Stimulated activated naive CD8-positive, alpha-beta T cell treated with anti-CD3 and anti-CD28 coated beads, Interleukin-15, Interleukin-2, amounts not matched to agents 100 U/mL and 50 U/mL, for 24 hours (primary cell): ENCODE data around the gene SLC35D3.
"Not testable (repeated sequence)": the region's sequence is repeated elsewhere in the genome, so short reads cannot be mapped to it uniquely, and the experiment has no call there.

Experiments used
- ATAC-seq: fragments of 150-1000 bp; cut with Tn5 transposase; one replicate; pipeline ENCODE4 v1.10.0; 2021
- DNase-seq: peaks from one replicate; pipeline ENCODE4 v3.0.0; 2021

SLC35D3 gene

GRCh38 chr6:136921936-136922684, at the start of gene SLC35D3:
TSS of gene SLC35D3 (plus strand) at chr6:136922301. CDS start at chr6:136922429, 128 bp downstream.
- DNase-seq (peak; percentile 21), ATAC-seq (no peak)

GRCh38 chr6:136873748-136874147, 48.4 kb upstream of the SLC35D3 start:
- no peak for DNase-seq
- no peak for ATAC-seq

- not testable (repeated sequence) for ATAC-seq
Measured at GRCh38 chr6:136876469-136876868, 45.6 kb upstream of the SLC35D3 start.

GRCh38 chr6:136880748-136881460, 41.2 kb upstream of the SLC35D3 start:
- no peak for DNase-seq
- no peak for ATAC-seq

More at GRCh38 chr6:136876469-136876868, 45.6 kb upstream of the SLC35D3 start:
- DNase-seq = not testable (repeated sequence)

GRCh38 chr6:136886091-136886490, 36.0 kb upstream of the SLC35D3 start:
- ATAC-seq (no peak), DNase-seq (no peak)

- ATAC-seq (no peak), DNase-seq (no peak)
Measured at GRCh38 chr6:136887953-136888352, 34.1 kb upstream of the SLC35D3 start.

GRCh38 chr6:136889271-136890193, 32.6 kb upstream of the SLC35D3 start:
- no peak for ATAC-seq
- no peak for DNase-seq

GRCh38 chr6:136890194-136890839, 31.8 kb upstream of the SLC35D3 start:
- DNase-seq (no peak), ATAC-seq (no peak)

GRCh38 chr6:136890986-136891385, 31.1 kb upstream of the SLC35D3 start:
- no peak for ATAC-seq

GRCh38 chr6:136893187-136893586, 28.9 kb upstream of the SLC35D3 start:
- ATAC-seq = no peak
- DNase-seq = no peak

More at GRCh38 chr6:136890986-136891385, 31.1 kb upstream of the SLC35D3 start:
- no peak for DNase-seq

- no peak for DNase-seq
- no peak for ATAC-seq
Measured at GRCh38 chr6:136895901-136896300, 26.2 kb upstream of the SLC35D3 start.

GRCh38 chr6:136897071-136897470, 25.0 kb upstream of the SLC35D3 start:
- no peak for ATAC-seq
- DNase-seq = no peak

- ATAC-seq = no peak
Measured at GRCh38 chr6:136901212-136901784, 20.8 kb upstream of the SLC35D3 start.

GRCh38 chr6:136904477-136904876, 17.6 kb upstream of the SLC35D3 start:
- not testable (repeated sequence) for ATAC-seq

More at GRCh38 chr6:136901212-136901784, 20.8 kb upstream of the SLC35D3 start:
- DNase-seq = no peak

GRCh38 chr6:136914947-136915346, 7.2 kb upstream of the SLC35D3 start:
- ATAC-seq = no peak
- DNase-seq = no peak

More at GRCh38 chr6:136904477-136904876, 17.6 kb upstream of the SLC35D3 start:
- not testable (repeated sequence) for DNase-seq

- ATAC-seq = no peak
- DNase-seq = no peak
Measured at GRCh38 chr6:136918706-136919105, 3.4 kb upstream of the SLC35D3 start.

- ATAC-seq (no peak), DNase-seq (no peak)
Measured at GRCh38 chr6:136920216-136920615, 1.9 kb upstream of the SLC35D3 start.

GRCh38 chr6:136920671-136921380, 1.3 kb upstream of the SLC35D3 start:
- DNase-seq (peak; percentile 31), ATAC-seq (no peak)

- ATAC-seq = peak; percentile 15
- no peak for DNase-seq
Measured at GRCh38 chr6:136921381-136921935, 643 bp upstream of the SLC35D3 start.

GRCh38 chr6:136922685-136923006, 545 bp downstream of the SLC35D3 start:
- no peak for ATAC-seq
- peak; percentile 28 for DNase-seq
